ENCODE data around the gene TMEM19.

DNA sequence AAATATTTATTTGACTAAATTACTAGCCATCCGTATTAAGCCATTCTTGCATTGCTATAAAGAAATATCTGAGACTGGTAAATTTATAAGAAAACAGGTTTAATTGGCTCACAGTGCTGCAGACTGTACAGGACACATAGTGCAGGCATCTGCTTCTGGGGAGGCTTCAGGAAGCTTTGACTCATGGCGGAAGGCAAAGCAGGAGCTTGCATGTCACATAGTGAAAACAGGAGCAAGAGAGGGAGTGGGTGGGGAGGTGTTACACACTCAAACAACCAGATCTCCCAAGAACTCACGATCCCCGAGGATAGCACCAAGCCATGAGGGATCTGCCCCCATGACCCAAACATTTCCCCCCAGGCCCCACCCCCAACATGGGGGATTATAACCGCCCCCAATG lies 42.1 kb downstream of the TMEM19 start:
- TF ChIP-seq POLR2AphosphoS5 (IDR thresholded peaks at IDR 0.05; ENCODE audit: low read depth) = no peak
- TF ChIP-seq, protein P1, sequence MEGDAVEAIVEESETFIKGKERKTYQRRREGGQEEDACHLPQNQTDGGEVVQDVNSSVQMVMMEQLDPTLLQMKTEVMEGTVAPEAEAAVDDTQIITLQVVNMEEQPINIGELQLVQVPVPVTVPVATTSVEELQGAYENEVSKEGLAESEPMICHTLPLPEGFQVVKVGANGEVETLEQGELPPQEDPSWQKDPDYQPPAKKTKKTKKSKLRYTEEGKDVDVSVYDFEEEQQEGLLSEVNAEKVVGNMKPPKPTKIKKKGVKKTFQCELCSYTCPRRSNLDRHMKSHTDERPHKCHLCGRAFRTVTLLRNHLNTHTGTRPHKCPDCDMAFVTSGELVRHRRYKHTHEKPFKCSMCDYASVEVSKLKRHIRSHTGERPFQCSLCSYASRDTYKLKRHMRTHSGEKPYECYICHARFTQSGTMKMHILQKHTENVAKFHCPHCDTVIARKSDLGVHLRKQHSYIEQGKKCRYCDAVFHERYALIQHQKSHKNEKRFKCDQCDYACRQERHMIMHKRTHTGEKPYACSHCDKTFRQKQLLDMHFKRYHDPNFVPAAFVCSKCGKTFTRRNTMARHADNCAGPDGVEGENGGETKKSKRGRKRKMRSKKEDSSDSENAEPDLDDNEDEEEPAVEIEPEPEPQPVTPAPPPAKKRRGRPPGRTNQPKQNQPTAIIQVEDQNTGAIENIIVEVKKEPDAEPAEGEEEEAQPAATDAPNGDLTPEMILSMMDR (conservative IDR thresholded peaks at IDR 0.05; ENCODE audit: low read depth in 2 of 2) = no peak
- no peak for TF ChIP-seq EZH2 (IDR thresholded peaks at IDR 0.05; ENCODE audit: low read depth, unreplicated experiment)
